Loucy (cell line): ENCODE measurements around the gene CENPN.
A peak's percentile ranks its signal among the peaks of the same experiment; 100 is the strongest.

ENCODE experiments used
- H2AFZ ChIP-seq: fragments of 200-600 bp; sonication (generic); 2 replicates; pipeline ENCODE4 v1.6.0; 2016; ENCODE audit warnings: antibody characterized with exemption, mild to moderate bottlenecking, low read length, moderate library complexity
- H3F3A ChIP-seq: fragments of 200-600 bp; 2 replicates; pipeline ENCODE4 v1.6.0; 2016; ENCODE audit warnings: antibody characterized with exemption, low read depth, mild to moderate bottlenecking
- H3K27me3 ChIP-seq: fragments of 200-600 bp; sonication (generic); 2 replicates; pipeline ENCODE4 v1.6.1; 2014; ENCODE audit warnings: low read length, mild to moderate bottlenecking; ENCODE audit not compliant: insufficient read depth, poor library complexity, severe bottlenecking
- H3K36me3 ChIP-seq: fragments of 200-600 bp; sonication (generic); 2 replicates; pipeline ENCODE4 v1.6.1; 2016; ENCODE audit warnings: low read length; ENCODE audit not compliant: insufficient read depth
- H3K4me1 ChIP-seq: fragments of 200-600 bp; sonication (generic); 2 replicates; pipeline ENCODE4 v1.5.1; 2014; ENCODE audit warnings: low read length, mild to moderate bottlenecking; ENCODE audit not compliant: insufficient read depth, poor library complexity, severe bottlenecking
- H3K4me2 ChIP-seq: fragments of 200-600 bp; sonication (generic); 2 replicates; pipeline ENCODE4 v1.6.0; 2014; ENCODE audit warnings: antibody characterized with exemption, low read length, low read depth, mild to moderate bottlenecking; ENCODE audit not compliant: poor library complexity, severe bottlenecking
- H3K4me3 ChIP-seq: fragments of 200-600 bp; sonication (generic); 2 replicates; pipeline ENCODE4 v1.5.1; 2014; ENCODE audit warnings: low read length, mild to moderate bottlenecking, mixed read lengths; ENCODE audit not compliant: poor library complexity, severe bottlenecking
- H3K79me2 ChIP-seq: fragments of 200-600 bp; sonication (generic); 2 replicates; pipeline ENCODE4 v1.6.1; 2014; ENCODE audit warnings: low read length; ENCODE audit not compliant: insufficient read depth
- H3K9ac ChIP-seq: fragments of 200-600 bp; sonication (generic); 2 replicates; pipeline ENCODE4 v1.6.0; 2014; ENCODE audit warnings: mild to moderate bottlenecking, low read depth, low read length, moderate library complexity; ENCODE audit not compliant: poor library complexity, severe bottlenecking
- H3K9me2 ChIP-seq: fragments of 200-600 bp; sonication (generic); replicated peaks from 2 replicates; pipeline ENCODE4 v1.6.1; 2016; ENCODE audit warnings: low read depth, low read length, mixed read lengths
- H3K9me3 ChIP-seq: fragments of 200-600 bp; sonication (generic); 2 replicates; pipeline ENCODE4 v1.6.1; 2014; ENCODE audit warnings: mild to moderate bottlenecking, antibody characterized with exemption, low read length, low read depth; ENCODE audit not compliant: insufficient read depth
- H4K20me1 ChIP-seq: fragments of 200-600 bp; sonication (generic); 2 replicates; pipeline ENCODE4 v1.6.0; 2014; ENCODE audit warnings: antibody characterized with exemption, low read length, mild to moderate bottlenecking; ENCODE audit not compliant: insufficient read depth, poor library complexity, severe bottlenecking
- EZH2phosphoT487 ChIP-seq: fragments of 200-600 bp; IDR thresholded peaks from 2 replicates; pipeline ENCODE4 v1.6.1; 2018; ENCODE audit warnings: antibody characterized with exemption, mild to moderate bottlenecking, moderate library complexity, borderline replicate concordance
- TF ChIP-seq, protein P1 (sequence below): fragments of 200-600 bp; sonication (generic); conservative IDR thresholded peaks from 2 replicates; pipeline ENCODE4 v1.5.1; 2014; ENCODE audit warnings: mild to moderate bottlenecking, antibody characterized with exemption, low read length

The CENPN gene

DNA sequence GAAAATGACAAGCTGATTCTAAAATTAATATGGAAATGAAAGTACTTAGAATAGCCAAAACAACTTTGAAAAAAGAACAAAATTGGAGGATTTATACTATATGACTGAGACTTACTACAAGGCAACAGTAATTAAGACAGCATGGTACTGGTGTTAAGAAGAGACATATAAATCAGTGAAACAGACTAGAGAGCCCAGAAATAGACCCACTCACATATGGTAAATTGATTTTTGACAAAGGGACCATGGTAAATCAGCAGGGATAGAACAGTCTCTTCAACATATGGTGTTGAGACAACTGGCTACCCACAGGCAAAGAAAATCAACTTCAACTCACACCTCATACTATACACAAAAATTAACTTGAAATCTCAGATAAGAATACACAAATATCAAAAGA is 13.2 kb upstream of the CENPN start:
- H4K20me1 ChIP-seq: peaks cover 20% of the 10 kb centered on the region
- H3K36me3 ChIP-seq: peaks cover 28% of the 10 kb centered on the region; the same call in 1 of the 2 replicates
- no peaks in the 10 kb centered on the region for H3F3A ChIP-seq
- no peak overlapping the region for H2AFZ ChIP-seq
- H3K4me3 ChIP-seq: no peak overlapping the region
- H3K9me3 ChIP-seq: no peaks in the 10 kb centered on the region
- TF ChIP-seq, protein P1, sequence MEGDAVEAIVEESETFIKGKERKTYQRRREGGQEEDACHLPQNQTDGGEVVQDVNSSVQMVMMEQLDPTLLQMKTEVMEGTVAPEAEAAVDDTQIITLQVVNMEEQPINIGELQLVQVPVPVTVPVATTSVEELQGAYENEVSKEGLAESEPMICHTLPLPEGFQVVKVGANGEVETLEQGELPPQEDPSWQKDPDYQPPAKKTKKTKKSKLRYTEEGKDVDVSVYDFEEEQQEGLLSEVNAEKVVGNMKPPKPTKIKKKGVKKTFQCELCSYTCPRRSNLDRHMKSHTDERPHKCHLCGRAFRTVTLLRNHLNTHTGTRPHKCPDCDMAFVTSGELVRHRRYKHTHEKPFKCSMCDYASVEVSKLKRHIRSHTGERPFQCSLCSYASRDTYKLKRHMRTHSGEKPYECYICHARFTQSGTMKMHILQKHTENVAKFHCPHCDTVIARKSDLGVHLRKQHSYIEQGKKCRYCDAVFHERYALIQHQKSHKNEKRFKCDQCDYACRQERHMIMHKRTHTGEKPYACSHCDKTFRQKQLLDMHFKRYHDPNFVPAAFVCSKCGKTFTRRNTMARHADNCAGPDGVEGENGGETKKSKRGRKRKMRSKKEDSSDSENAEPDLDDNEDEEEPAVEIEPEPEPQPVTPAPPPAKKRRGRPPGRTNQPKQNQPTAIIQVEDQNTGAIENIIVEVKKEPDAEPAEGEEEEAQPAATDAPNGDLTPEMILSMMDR: no peak
- no peak for TF ChIP-seq EZH2phosphoT487
- peaks cover 18% of the 10 kb centered on the region for H3K4me1 ChIP-seq
- H3K79me2 ChIP-seq: peaks cover 94% of the 10 kb centered on the region
- H3K9ac ChIP-seq: no peak overlapping the region
- H3K4me2 ChIP-seq: no peak overlapping the region
- no peaks in the 10 kb centered on the region for H3K9me2 ChIP-seq
- H3K27me3 ChIP-seq: no peaks in the 10 kb centered on the region

DNA sequence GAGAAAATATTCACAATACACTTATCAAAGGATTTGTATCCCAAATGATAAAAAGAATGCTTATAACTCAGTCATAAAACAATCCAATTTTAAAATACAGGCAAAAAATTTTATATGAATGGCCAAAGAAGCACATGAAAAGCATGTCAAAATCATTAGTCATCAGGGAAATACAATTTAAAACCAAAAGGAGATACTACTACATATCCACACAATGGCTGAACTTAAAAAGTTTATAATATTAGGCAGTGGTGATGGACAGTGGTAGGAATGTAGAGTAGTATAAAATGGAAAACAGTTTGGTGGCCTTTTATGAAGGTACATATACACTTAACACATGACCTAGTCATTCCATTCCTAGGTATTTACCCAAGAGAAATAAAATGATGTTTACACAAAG is 12.6 kb upstream of the CENPN start:
- H3K79me2 ChIP-seq: peaks cover 97% of the 10 kb centered on the region
- H3F3A ChIP-seq: no peaks in the 10 kb centered on the region
- no peak overlapping the region for H3K4me3 ChIP-seq
- no peaks in the 10 kb centered on the region for H3K27me3 ChIP-seq
- no peaks in the 10 kb centered on the region for H3K9me2 ChIP-seq
- no peak overlapping the region for H3K4me2 ChIP-seq
- H3K36me3 ChIP-seq: peaks cover 28% of the 10 kb centered on the region; the same call in 1 of the 2 replicates
- no peaks in the 10 kb centered on the region for H3K9me3 ChIP-seq
- no peak overlapping the region for H2AFZ ChIP-seq
- peaks cover 20% of the 10 kb centered on the region for H4K20me1 ChIP-seq
- peaks cover 23% of the 10 kb centered on the region for H3K4me1 ChIP-seq
- no peak overlapping the region for H3K9ac ChIP-seq
- TF ChIP-seq EZH2phosphoT487: no peak
- TF ChIP-seq, protein P1: no peak

DNA sequence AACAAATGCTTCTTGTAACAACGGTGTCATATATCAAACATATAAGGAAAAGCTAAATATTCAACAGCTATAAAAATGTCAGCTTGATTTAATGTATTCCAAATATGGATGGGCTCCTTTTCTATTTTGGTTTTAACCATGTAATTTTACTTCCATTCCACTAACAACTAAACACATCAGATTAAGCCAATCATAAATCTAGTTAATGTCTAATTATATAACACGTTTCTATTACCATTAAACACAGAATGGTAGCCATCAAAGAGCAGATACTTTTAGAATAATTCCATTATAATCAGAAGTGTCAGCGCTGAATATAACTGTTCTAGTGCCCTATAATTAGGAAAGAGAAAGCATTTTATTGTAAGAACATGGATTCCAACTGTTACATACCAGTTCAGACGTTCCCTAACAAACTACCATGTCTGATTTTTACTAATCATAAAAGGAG is 10.3 kb upstream of the CENPN start:
- Histone ChIP-seq H3K4me2 (peak overlapping the region; percentile 72), H3K9ac (peak overlapping the region; percentile 36)

More for the DNA sequence above, 10.3 kb upstream of the CENPN start:
- peaks cover 99% of the 10 kb centered on the region for H3K79me2 ChIP-seq
- H3K9me3 ChIP-seq: no peaks in the 10 kb centered on the region
- no peaks in the 10 kb centered on the region for H3K9me2 ChIP-seq
- H3K4me1 ChIP-seq: peaks cover 31% of the 10 kb centered on the region
- no peak overlapping the region for H2AFZ ChIP-seq
- H4K20me1 ChIP-seq: peaks cover 23% of the 10 kb centered on the region
- H3K27me3 ChIP-seq: no peaks in the 10 kb centered on the region
- no peaks in the 10 kb centered on the region for H3F3A ChIP-seq
- H3K36me3 ChIP-seq: peaks cover 14% of the 10 kb centered on the region; the same call in 1 of the 2 replicates
- H3K4me3 ChIP-seq: peak overlapping the region; percentile 58
- TF ChIP-seq EZH2phosphoT487: no peak
- TF ChIP-seq, protein P1: no peak
